Measurements from ENCODE around the gene PRR12. TPM values are rescaled to one million over a fixed set of nuclear protein-coding genes. Genes with fewer than 3 reads are reported as not detected.

PRR12 gene
- total and polyA plus RNA-seq, 9 of the 15 experiments (the other 6 are each of a cell fraction or from before 2014, with no cell fraction given) = 0.01 to 21.1 (median 0.98) TPM

DNA sequence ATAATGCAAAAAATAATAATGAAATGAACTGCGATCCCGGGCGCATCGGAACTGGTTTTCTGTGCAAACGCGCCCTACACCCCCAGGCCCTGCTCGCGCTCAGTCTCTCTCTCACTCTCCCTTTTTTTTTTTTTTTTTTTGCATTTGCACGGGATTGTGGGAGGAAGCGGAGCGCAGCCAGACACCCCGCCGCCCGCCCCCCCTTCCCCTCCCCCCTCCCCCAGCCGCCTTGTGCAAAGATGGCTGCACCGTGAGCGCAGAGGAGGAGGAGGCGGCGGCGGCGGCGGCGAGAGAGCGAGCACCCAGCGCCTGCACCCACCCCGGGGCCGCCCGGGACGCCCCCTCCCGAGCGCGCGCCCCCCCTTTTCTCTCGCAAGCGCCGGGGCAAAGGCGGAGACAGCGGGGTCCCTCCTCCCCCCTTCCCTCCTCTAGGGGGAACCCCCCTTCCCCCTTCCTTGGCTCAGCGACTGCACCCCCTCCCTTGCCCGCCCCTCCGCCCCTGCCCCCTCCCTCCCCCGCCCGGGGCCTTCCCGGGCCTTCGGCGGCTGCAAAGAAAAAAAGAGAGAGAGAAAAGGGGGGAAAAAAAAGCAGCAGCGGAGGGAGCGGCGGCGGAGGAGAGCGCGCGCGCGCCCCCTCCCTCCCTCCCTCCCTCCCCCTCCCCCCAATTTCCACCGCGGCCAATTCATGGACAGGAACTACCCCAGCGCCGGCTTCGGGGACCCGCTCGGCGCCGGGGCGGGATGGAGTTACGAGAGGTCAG is at the start of gene PRR12 (continued):
- TF ChIP-seq ZNF740 (CRISPR knock-in tag; IDR thresholded peaks at IDR 0.05) = peak; percentile 86
- TF ChIP-seq ZNF740 (tag; IDR thresholded peaks at IDR 0.05) = peak in 1 of 2 experiments; percentile 96; a peak in 2 of 4 replicates
- peak; percentile 56 for TF ChIP-seq TAF1 (IDR thresholded peaks at IDR 0.05; ENCODE audit: control insufficient read depth, extremely low read depth, insufficient read depth, low read length, severe bottlenecking)
- 0 out of 2 replicates have a peak, but pooled peaks have one; percentile 2 for TF ChIP-seq HMGXB4 (CRISPR knock-in tag; IDR thresholded peaks at IDR 0.05)
- 0 out of 2 replicates have a peak, but pooled peaks have one; percentile 32 for TF ChIP-seq POLR2AphosphoS5 (IDR thresholded peaks at IDR 0.05; ENCODE audit: control insufficient read depth, insufficient read depth, low read depth, low read length)
- TF ChIP-seq CXXC5 (CRISPR knock-in tag; IDR thresholded peaks at IDR 0.05) = peak; percentile 25; the same call in 1 of the 2 replicates
- no peak for TF ChIP-seq SMC3 (conservative IDR thresholded peaks at IDR 0.05; ENCODE audit: insufficient read depth, low read depth, low read length)
- TF ChIP-seq ZBTB7A (IDR thresholded peaks at IDR 0.05; ENCODE audit: borderline replicate concordance, control insufficient read depth, low read depth, low read length) = peak; percentile 75

All from K562 (cell line).